Hindlimb muscle (tissue), 1 donor: Measurements from ENCODE around the gene ELK4. TPM values are rescaled to one million over a fixed set of nuclear protein-coding genes. Genes with fewer than 3 reads are reported as not detected.
A peak's percentile ranks its signal among the peaks of the same experiment; 100 is the strongest.

Experiments used
- DNase-seq: peaks from one replicate; pipeline ENCODE4 v3.0.0-alpha.2; 2013
- polyA plus RNA-seq: library from polyadenylated mRNA; unstranded; fragments of 120-200 nt; gene quantifications from one replicate; pipeline ENCODE4 v1.2.1, GENCODE V29; 2013; ENCODE audit not compliant: insufficient read length

ELK4 gene
- polyA plus RNA-seq, 1 donor = 14.2 TPM

- DNase-seq = no peak
These were observed 37.0 kb downstream of the ELK4 start for GRCh38 chr1:205594846-205595245.

GRCh38 chr1:205593967-205594366 is 37.8 kb downstream of the ELK4 start:
- no peak for DNase-seq

- no peak for DNase-seq
These were observed 38.3 kb downstream of the ELK4 start for GRCh38 chr1:205593532-205593931.

GRCh38 chr1:205592443-205593003 is 39.3 kb downstream of the ELK4 start:
- no peak for DNase-seq

- DNase-seq = peak; percentile 89
These were observed 40.1 kb downstream of the ELK4 start for GRCh38 chr1:205591522-205592351.

- no peak for DNase-seq
These were observed 40.9 kb downstream of the ELK4 start for GRCh38 chr1:205590777-205591513.

- no peak for DNase-seq
These were observed 41.4 kb downstream of the ELK4 start for GRCh38 chr1:205590457-205590768.

GRCh38 chr1:205589618-205590456 is 42.0 kb downstream of the ELK4 start:
- DNase-seq = no peak

- DNase-seq = no peak
These were observed 42.8 kb downstream of the ELK4 start for GRCh38 chr1:205589046-205589445.

- DNase-seq = no peak
These were observed 43.2 kb downstream of the ELK4 start for GRCh38 chr1:205588636-205589035.

GRCh38 chr1:205587581-205587980 is 44.2 kb downstream of the ELK4 start:
- DNase-seq = no peak

- DNase-seq = no peak
These were observed 45.7 kb downstream of the ELK4 start for GRCh38 chr1:205585835-205586785.

- DNase-seq = no peak
These were observed 46.5 kb downstream of the ELK4 start for GRCh38 chr1:205585169-205585834.

GRCh38 chr1:205584732-205585131 is 47.1 kb downstream of the ELK4 start:
- no peak for DNase-seq

- no peak for DNase-seq
These were observed 48.2 kb downstream of the ELK4 start for GRCh38 chr1:205583461-205584130.

- no peak for DNase-seq
These were observed 49.1 kb downstream of the ELK4 start for GRCh38 chr1:205582471-205583291.

- no peak for DNase-seq
These were observed 49.8 kb downstream of the ELK4 start for GRCh38 chr1:205582046-205582445.

- no peak for DNase-seq
These were observed 50.4 kb downstream of the ELK4 start for GRCh38 chr1:205581321-205581980.

GRCh38 chr1:205580923-205581180 is 51.0 kb downstream of the ELK4 start:
- no peak for DNase-seq
